Measurements from ENCODE around the gene CACNA1A.

DNA sequence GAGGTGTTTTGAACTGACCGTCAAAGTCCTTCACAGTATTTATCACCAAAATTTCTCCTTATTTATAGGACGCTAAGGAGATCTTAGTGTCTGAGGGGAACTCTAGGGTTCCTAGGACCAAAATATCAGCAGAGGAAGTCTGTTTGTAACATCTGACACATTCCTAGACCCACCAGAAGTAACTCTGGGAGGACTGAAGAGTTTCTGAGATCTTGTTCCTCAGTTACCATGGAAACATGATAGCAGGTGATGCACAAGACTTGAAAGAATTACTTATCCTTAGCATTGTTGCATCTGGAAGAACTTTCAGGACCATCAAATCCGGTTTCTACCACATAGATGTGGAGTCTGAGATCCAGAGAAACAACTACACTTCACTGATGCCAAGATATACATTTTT is 191.5 kb downstream of the CACNA1A start:
- TF ChIP-seq, protein P1, sequence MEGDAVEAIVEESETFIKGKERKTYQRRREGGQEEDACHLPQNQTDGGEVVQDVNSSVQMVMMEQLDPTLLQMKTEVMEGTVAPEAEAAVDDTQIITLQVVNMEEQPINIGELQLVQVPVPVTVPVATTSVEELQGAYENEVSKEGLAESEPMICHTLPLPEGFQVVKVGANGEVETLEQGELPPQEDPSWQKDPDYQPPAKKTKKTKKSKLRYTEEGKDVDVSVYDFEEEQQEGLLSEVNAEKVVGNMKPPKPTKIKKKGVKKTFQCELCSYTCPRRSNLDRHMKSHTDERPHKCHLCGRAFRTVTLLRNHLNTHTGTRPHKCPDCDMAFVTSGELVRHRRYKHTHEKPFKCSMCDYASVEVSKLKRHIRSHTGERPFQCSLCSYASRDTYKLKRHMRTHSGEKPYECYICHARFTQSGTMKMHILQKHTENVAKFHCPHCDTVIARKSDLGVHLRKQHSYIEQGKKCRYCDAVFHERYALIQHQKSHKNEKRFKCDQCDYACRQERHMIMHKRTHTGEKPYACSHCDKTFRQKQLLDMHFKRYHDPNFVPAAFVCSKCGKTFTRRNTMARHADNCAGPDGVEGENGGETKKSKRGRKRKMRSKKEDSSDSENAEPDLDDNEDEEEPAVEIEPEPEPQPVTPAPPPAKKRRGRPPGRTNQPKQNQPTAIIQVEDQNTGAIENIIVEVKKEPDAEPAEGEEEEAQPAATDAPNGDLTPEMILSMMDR (IDR thresholded peaks at IDR 0.05): no peak
- TF ChIP-seq POLR2A (IDR thresholded peaks at IDR 0.05) (no peak), EP300 (IDR thresholded peaks at IDR 0.05) (no peak), POLR2AphosphoS5 (IDR thresholded peaks at IDR 0.05) (no peak)
